Measurements from ENCODE around the gene CDK2AP2. TPM values are rescaled to one million over a fixed set of nuclear protein-coding genes. Genes with fewer than 3 reads are reported as not detected.

Gene CDK2AP2
- polyA plus RNA-seq, 1 of the 3 experiments (the other 2 are of a cell fraction), result 47.9 TPM

GRCh38 chr11:67482827-67483798 lies 24.8 kb downstream of the CDK2AP2 start, which contains the start of gene AIP:
Gene AIP (plus strand): TSS chr11:67483026. CDS start chr11:67483159, 133 bp downstream.
- Histone ChIP-seq H3K9ac (peak within 1 kb of the TSS; percentile 55), H3K79me2 (ENCODE audit: insufficient read depth) (peaks cover 25% of the 10 kb centered on the region), H3K27ac (ENCODE audit: low read depth in 2 of 2, low read length in 1 of 2) (peak within 1 kb of the TSS; percentile 65 to 87), H4K20me1 (ENCODE audit: insufficient read depth) (no peaks in the 10 kb centered on the region), H3K9me3 (no peaks in the 10 kb centered on the region), H3K4me3 (ENCODE audit: low read depth in 2 of 2, low read length in 1 of 2) (peak within 1 kb of the TSS; percentile 54 to 62), H3K9me2 (no peaks in the 10 kb centered on the region), H3K27me3 (ENCODE audit: insufficient read depth) (no peaks in the 10 kb centered on the region; the same call in 1 of the 2 replicates), H3K36me3 (replicated peaks in 1 of 2; ENCODE audit: control insufficient read depth in 1 of 2, insufficient read depth in 2 of 2, low read length in 1 of 2) (peaks cover 0 to 6% of the 10 kb centered on the region in 2 experiments), H2AFZ (ENCODE audit: low read depth) (peak within 1 kb of the TSS; percentile 99), H3K4me2 (peak within 1 kb of the TSS; percentile 79), H3F3A (replicated peaks; ENCODE audit: insufficient read depth) (peaks cover 7% of the 10 kb centered on the region), H3K4me1 (ENCODE audit: control insufficient read depth in 1 of 2, insufficient read depth in 2 of 2, low read depth in 1 of 2, low read length in 1 of 2) (peaks cover 6 to 17% of the 10 kb centered on the region in 2 experiments; a peak in 3 of 4 replicates)
- peak; percentile 98 for DNase-seq
- 17% methylated on average over 40 of the region's 60 CpGs for WGBS (ENCODE audit: low lambda C conversion rate)
- no peak for TF ChIP-seq FOXJ3 (CRISPR knock-in tag; IDR thresholded peaks at IDR 0.05)
- TF ChIP-seq YY1 (IDR thresholded peaks at IDR 0.05; ENCODE audit: low read depth), result peak; percentile 99
- TF ChIP-seq MXI1 (IDR thresholded peaks at IDR 0.05; ENCODE audit: low read depth, low read length), result peak; percentile 69
- no peak for TF ChIP-seq FOSL2 (IDR thresholded peaks at IDR 0.05; ENCODE audit: borderline replicate concordance, low read depth)
- peak; percentile 74 for TF ChIP-seq PBX3 (IDR thresholded peaks at IDR 0.05)
- peak; percentile 100 for TF ChIP-seq MAX (IDR thresholded peaks at IDR 0.05; ENCODE audit: low read depth)
- TF ChIP-seq GABPA (IDR thresholded peaks at IDR 0.05; ENCODE audit: low read depth), result peak; percentile 59
- TF ChIP-seq RFX5 (IDR thresholded peaks at IDR 0.05; ENCODE audit: low read length), result 0 out of 2 replicates have a peak, but pooled peaks have one; percentile 22
- peak; percentile 71 for TF ChIP-seq POLR2AphosphoS5 (IDR thresholded peaks at IDR 0.05; ENCODE audit: low read depth, low read length)
- TF ChIP-seq NRF1 (IDR thresholded peaks at IDR 0.05; ENCODE audit: low read depth, low read length), result peak; percentile 91
- TF ChIP-seq TAF1 (IDR thresholded peaks at IDR 0.05; ENCODE audit: borderline replicate concordance, low read depth, low read length), result peak; percentile 92
- no peak for TF ChIP-seq EZH2phosphoT487 (IDR thresholded peaks at IDR 0.05; ENCODE audit: borderline replicate concordance, low read depth)
- TF ChIP-seq RAD21 (IDR thresholded peaks at IDR 0.05; ENCODE audit: low read length), result no peak
- peak; percentile 78 for TF ChIP-seq ELF1 (IDR thresholded peaks at IDR 0.05)
- CTCF ChIA-PET, result interaction anchor here (0.8 kb wide), 1 partner anchor 132 kb away, joined by 3 read pairs; no protein-coding TSS in a partner anchor
- POLR2A ChIA-PET, result interaction anchor here (0.8 to 1.4 kb wide), 2 partner anchors 14 to 91 kb away, joined by 3 to 6 read pairs; partner anchors contain the start of genes RAD9A and TMEM134
